Measurements from ENCODE around the gene DAZAP2.

- TF ChIP-seq CTCF (IDR thresholded peaks at IDR 0.05) (no peak), POLR2A (IDR thresholded peaks at IDR 0.05) (no peak)
These were observed 16.2 kb upstream of the DAZAP2 start for GRCh38 chr12:51222461-51222860.
